H1 (cell line): Measurements from ENCODE around the gene SLC6A6. TPM values are rescaled to one million over a fixed set of nuclear protein-coding genes. Genes with fewer than 3 reads are reported as not detected.

ENCODE experiments used
- CTCF ChIA-PET: fragments of 300-600 bp; sonication (Branson Sonifier 250); formaldehyde crosslinking; loops from one replicate; lab custom pipeline; 2021; ENCODE audit not compliant: partially characterized antibody; lab: Charles Lee
- POLR2A ChIA-PET: fragments of 300-600 bp; sonication (Branson Sonifier 250); formaldehyde crosslinking; loops from one replicate; lab custom pipeline; 2021; ENCODE audit warnings: inconsistent platforms; ENCODE audit not compliant: partially characterized antibody; lab: Charles Lee
- DNase-seq, 2 experiments: peaks; one replicate each; pipeline versions ENCODE4 v3.0.0 to v3.0.0-alpha.2; 2010 to 2022; ENCODE audit warnings: low spot score in 2 of 2, low read depth in 1 of 2, mixed read lengths in 1 of 2
- FAIRE-seq: peaks from 2 replicates; lab custom pipeline; 2011; peaks lifted over from hg19 to GRCh38; lab: Jason Lieb, UNC
- H2AFZ ChIP-seq: 2 replicates; pipeline ENCODE4 v1.8.1; 2012; ENCODE audit warnings: low read length, inconsistent platforms
- H2AK5ac ChIP-seq: 2 replicates; pipeline ENCODE4 v1.6.1; 2013; ENCODE audit warnings: low read depth, low read length
- H2BK120ac ChIP-seq: replicated peaks from 2 replicates; pipeline ENCODE3; 2013; ENCODE audit warnings: low read depth, low read length, inconsistent platforms
- H2BK12ac ChIP-seq: 2 replicates; pipeline ENCODE4 v1.6.1; 2013; ENCODE audit warnings: low read depth, low read length
- H2BK15ac ChIP-seq: 2 replicates; pipeline ENCODE4 v1.6.1; 2013; ENCODE audit warnings: low read length
- H2BK20ac ChIP-seq: 2 replicates; pipeline ENCODE4 v1.6.1; 2013; ENCODE audit warnings: low read length
- H2BK5ac ChIP-seq: 2 replicates; pipeline ENCODE4 v1.6.1; 2013; ENCODE audit warnings: low read depth, low read length
- H3K14ac ChIP-seq: 2 replicates; pipeline ENCODE4 v1.6.1; 2013; ENCODE audit warnings: inconsistent platforms; ENCODE audit not compliant: insufficient read length
- H3K18ac ChIP-seq: 2 replicates; pipeline ENCODE4 v1.6.1; 2013; ENCODE audit warnings: low read length; ENCODE audit errors: extremely low read depth
- H3K23ac ChIP-seq: 2 replicates; pipeline ENCODE4 v1.6.1; 2013; ENCODE audit warnings: inconsistent platforms; ENCODE audit not compliant: insufficient read length
- H3K23me2 ChIP-seq: 2 replicates; pipeline ENCODE4 v1.6.1; 2013; ENCODE audit warnings: low read depth, low read length
- H3K27ac ChIP-seq: 2 replicates; pipeline ENCODE4 v1.6.1; 2011; ENCODE audit warnings: low read depth, low read length, inconsistent platforms
- H3K27me3 ChIP-seq, 4 experiments: replicated peaks in 1 of 4; 1 replicate in 1 of 4; 2 replicates in 3 of 4; pipeline versions ENCODE4 v1.6.1 to v1.8.1; 2011 to 2013; ENCODE audit warnings: low read length in 3 of 4, mild to moderate bottlenecking in 3 of 4, inconsistent platforms in 2 of 4, mixed read lengths in 2 of 4, moderate library complexity in 1 of 4; ENCODE audit not compliant: control insufficient read depth in 3 of 4, insufficient read depth in 3 of 4; ENCODE audit errors: extremely low read depth in 1 of 4
- H3K36me3 ChIP-seq, 4 experiments: 2 replicates each; pipeline versions ENCODE4 v1.6.1 to v1.8.1; 2011 to 2013; ENCODE audit warnings: mild to moderate bottlenecking in 4 of 4, low read length in 3 of 4, moderate library complexity in 2 of 4, control low read depth in 1 of 4, inconsistent platforms in 1 of 4; ENCODE audit not compliant: insufficient read depth in 4 of 4, control insufficient read depth in 2 of 4
- H3K4ac ChIP-seq: replicated peaks from 2 replicates; pipeline ENCODE3; 2013; ENCODE audit warnings: low read length, low read depth, mixed read lengths, inconsistent platforms; ENCODE audit not compliant: insufficient read length
- H3K4me1 ChIP-seq, 4 experiments: replicated peaks in 1 of 4; 1 replicate in 1 of 4; 2 replicates in 3 of 4; pipeline versions ENCODE4 v1.6.1 to v1.8.1; 2011 to 2013; ENCODE audit warnings: low read length in 3 of 4, inconsistent platforms in 2 of 4, mixed read lengths in 1 of 4; ENCODE audit not compliant: insufficient read depth in 4 of 4, control insufficient read depth in 3 of 4
- H3K4me2 ChIP-seq, 2 experiments: 2 replicates each; pipeline versions ENCODE4 v1.6.1 to v1.8.1; 2011 to 2013; ENCODE audit warnings: low read depth in 2 of 2, low read length in 2 of 2, control low read depth in 1 of 2, inconsistent platforms in 1 of 2, mild to moderate bottlenecking in 1 of 2; ENCODE audit not compliant: insufficient read depth in 1 of 2
- H3K4me3 ChIP-seq, 4 experiments: fragments of 200-600, 300-600 bp in 1 of 4; sonication (generic), shearing (Covaris generic), sonication (Bioruptor Twin) in 1 of 4; 2 replicates each; pipeline versions ENCODE4 v1.5.1 to v1.8.1; 2011 to 2016; ENCODE audit warnings: low read length in 4 of 4, low read depth in 3 of 4, control low read depth in 2 of 4, inconsistent platforms in 2 of 4, mild to moderate bottlenecking in 2 of 4, mixed read lengths in 1 of 4, moderate library complexity in 1 of 4; ENCODE audit not compliant: insufficient read depth in 2 of 4; ENCODE audit errors: extremely low read depth in 1 of 4
- H3K56ac ChIP-seq: replicated peaks from 2 replicates; pipeline ENCODE3; 2013; ENCODE audit warnings: low read depth, mild to moderate bottlenecking, mixed read lengths, low read length, inconsistent platforms; ENCODE audit not compliant: insufficient read length
- H3K79me1 ChIP-seq: 2 replicates; pipeline ENCODE4 v1.6.1; 2013; ENCODE audit warnings: low read depth, low read length, control low read depth
- H3K79me2 ChIP-seq, 2 experiments: 2 replicates each; pipeline versions ENCODE4 v1.6.1 to v1.8.1; 2012 to 2013; ENCODE audit warnings: low read length in 2 of 2, mild to moderate bottlenecking in 2 of 2, inconsistent platforms in 1 of 2; ENCODE audit not compliant: insufficient read depth in 2 of 2, control insufficient read depth in 1 of 2
- H3K9ac ChIP-seq, 4 experiments: replicated peaks in 1 of 4; 1 replicate in 1 of 4; 2 replicates in 3 of 4; pipeline versions ENCODE4 v1.6.1 to v1.8.1; 2011 to 2013; ENCODE audit warnings: low read depth in 3 of 4, low read length in 3 of 4, control low read depth in 2 of 4, mild to moderate bottlenecking in 2 of 4, moderate library complexity in 2 of 4, inconsistent platforms in 1 of 4; ENCODE audit errors: extremely low read depth in 1 of 4
- H3K9me3 ChIP-seq, 2 experiments: 2 replicates each; pipeline versions ENCODE4 v1.6.1 to v1.8.1; 2012 to 2013; ENCODE audit warnings: mild to moderate bottlenecking in 2 of 2, moderate library complexity in 2 of 2, control low read depth in 1 of 2, inconsistent platforms in 1 of 2, low read depth in 1 of 2, low read length in 1 of 2, mixed read lengths in 1 of 2; ENCODE audit not compliant: insufficient read depth in 2 of 2
- H4K20me1 ChIP-seq, 2 experiments: replicated peaks in 1 of 2; 2 replicates each; pipeline versions ENCODE3 to v1.8.1; 2011 to 2013; ENCODE audit warnings: inconsistent platforms in 2 of 2, low read length in 2 of 2, mild to moderate bottlenecking in 1 of 2; ENCODE audit not compliant: insufficient read depth in 2 of 2, control insufficient read depth in 1 of 2
- H4K5ac ChIP-seq: 2 replicates; pipeline ENCODE4 v1.6.1; 2013; ENCODE audit warnings: low read length, low read depth, mixed read lengths, inconsistent platforms; ENCODE audit not compliant: insufficient read length
- H4K8ac ChIP-seq: 2 replicates; pipeline ENCODE4 v1.8.0; 2013; ENCODE audit warnings: mild to moderate bottlenecking, moderate library complexity, low read length, inconsistent platforms; ENCODE audit not compliant: insufficient read depth; ENCODE audit errors: extremely low read depth
- H4K91ac ChIP-seq: replicated peaks from 2 replicates; pipeline ENCODE3; 2013; ENCODE audit warnings: low read length, mixed read lengths, inconsistent platforms; ENCODE audit not compliant: insufficient read length
- TAF1 ChIP-seq: IDR thresholded peaks from 2 replicates; pipeline ENCODE4 v1.6.1; 2011; ENCODE audit warnings: mild to moderate bottlenecking, low read depth, low read length
- WGBS, 2 experiments: shearing (Covaris generic) in 1 of 2; methylation state at CpG; one replicate each; pipeline versions ENCODE4 v1.1.6 to v1.1.7; 2013 to 2015; ENCODE audit warnings: low lambda C conversion rate in 2 of 2, mixed read lengths in 2 of 2, inconsistent platforms in 1 of 2, low coverage in 1 of 2, missing lambda C conversion rate in 1 of 2; ENCODE audit not compliant: insufficient replicate concordance in 2 of 2, insufficient coverage in 1 of 2, insufficient read length in 1 of 2; ENCODE audit errors: extremely low coverage in 1 of 2, missing lambda C conversion rate in 1 of 2; 5-methylcytosine and 5-hydroxymethylcytosine counted together
- polyA plus RNA-seq, 7 experiments: library from polyadenylated mRNA; depleted of rRNA in 3 of 7; stranded (reverse) in 5 of 7; unstranded in 2 of 7; fragments of >200 nt in 5 of 7; fragments of 200-250 nt in 2 of 7; gene quantifications; 1 replicate in 5 of 7; 2 replicates in 1 of 7; 4 replicates in 1 of 7; pipeline versions ENCODE4 v1.2.1 to v1.2.3, GENCODE V29; 2011 to 2013; ENCODE audit warnings: missing spikeins in 2 of 7, mixed read lengths in 2 of 7
- total RNA-seq: library from RNA; stranded (reverse); fragmentation: NEBNext Ultra II Directional; extraction: Animal tissue kit (Norgen Biotek cat#: 25700); gene quantifications from 2 replicates; pipeline ENCODE4 v1.2.1, GENCODE V29; 2021

Gene SLC6A6
- total and polyA plus RNA-seq, 2 of the 8 experiments (the other 6 are each of a cell fraction or from before 2014, with no cell fraction given) = 66.2 to 144 TPM

DNA sequence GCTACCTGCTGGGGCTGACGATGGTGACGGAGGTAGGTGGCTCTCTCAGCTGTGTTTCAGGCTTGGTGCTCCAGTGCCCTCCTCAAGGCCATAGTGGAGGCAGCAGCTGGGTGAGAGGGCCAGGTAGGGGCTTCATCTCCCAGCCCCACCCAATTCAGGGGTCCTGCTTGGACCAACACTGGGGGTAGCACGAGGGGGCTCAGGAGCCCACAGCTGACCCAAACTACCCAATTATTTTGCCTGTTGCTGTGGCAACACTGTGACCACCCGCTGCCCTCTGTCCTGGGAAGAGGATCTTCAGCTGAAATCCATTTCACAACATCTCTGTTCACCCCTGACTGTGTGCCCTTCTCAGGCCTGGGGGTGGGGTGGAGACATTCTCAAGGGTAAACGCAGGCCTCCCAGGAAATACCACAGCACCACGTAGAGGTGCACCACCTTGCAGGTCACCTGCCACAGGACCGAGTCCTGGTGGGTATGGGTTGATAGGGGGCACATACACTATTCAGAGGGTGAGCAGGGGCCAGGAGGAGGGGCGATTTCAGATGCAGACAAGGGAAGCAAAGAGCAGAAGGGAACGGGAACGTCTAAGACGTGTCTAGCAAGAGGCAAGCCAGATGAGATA lies 75.0 kb downstream of the SLC6A6 start:
- Histone ChIP-seq H3K4ac (no peak overlapping the region), H2BK12ac (no peak overlapping the region), H2AFZ (no peak overlapping the region), H4K91ac (no peak overlapping the region), H3K27ac (no peak overlapping the region), H3K79me2 (no peaks in the 10 kb centered on the region), H3K18ac (no peak overlapping the region), H3K4me1 (peaks cover 0 to 8% (median 2%) of the 10 kb centered on the region in 4 experiments; a peak in 4 of 7 replicates), H3K79me1 (no peaks in the 10 kb centered on the region), H2BK120ac (no peak overlapping the region), H3K4me2 (no peak overlapping the region), H4K5ac (no peak overlapping the region), H3K36me3 (peaks cover 29 to 74% (median 65%) of the 10 kb centered on the region in 4 experiments; a peak in 7 of 8 replicates), H2AK5ac (no peak overlapping the region), H4K8ac (no peak overlapping the region; the same call in 1 of the 2 replicates), H3K23ac (no peak overlapping the region), H3K56ac (no peak overlapping the region), H2BK20ac (no peak overlapping the region), H3K4me3 (no peak overlapping the region), H3K9me3 (no peaks in the 10 kb centered on the region), H2BK15ac (no peak overlapping the region), H3K9ac (no peak overlapping the region; a peak in 1 of 7 replicates), H4K20me1 (peaks cover 0 to 11% of the 10 kb centered on the region in 2 experiments), H3K27me3 (no peaks in the 10 kb centered on the region), H2BK5ac (no peak overlapping the region), H3K23me2 (no peaks in the 10 kb centered on the region), H3K14ac (no peak overlapping the region)
- ChIA-PET CTCF (interaction anchor here (0.6 to 1.4 kb wide), 4 partner anchors 10 to 1748 kb away, joined by 3 to 5 read pairs (median 4); no protein-coding TSS in a partner anchor), POLR2A (no interaction called here)
- 93% methylated on average over 11 of the region's 11 CpGs; no CpG with 5 or more reads in 1 of the 2 experiments for WGBS, 2 experiments
- DNase-seq (no peak), FAIRE-seq (no peak)
- no peak for TF ChIP-seq TAF1
